GM18909 (cell line): ENCODE results near the gene MAP3K21.

Source experiments
- ATAC-seq: cut with Tn5 transposase; IDR thresholded peaks from one replicate; pipeline ENCODE4 v1.9.1; 2021; ENCODE audit warnings: mild to moderate bottlenecking; ENCODE audit not compliant: unreplicated experiment, poor library complexity

MAP3K21 gene

DNA sequence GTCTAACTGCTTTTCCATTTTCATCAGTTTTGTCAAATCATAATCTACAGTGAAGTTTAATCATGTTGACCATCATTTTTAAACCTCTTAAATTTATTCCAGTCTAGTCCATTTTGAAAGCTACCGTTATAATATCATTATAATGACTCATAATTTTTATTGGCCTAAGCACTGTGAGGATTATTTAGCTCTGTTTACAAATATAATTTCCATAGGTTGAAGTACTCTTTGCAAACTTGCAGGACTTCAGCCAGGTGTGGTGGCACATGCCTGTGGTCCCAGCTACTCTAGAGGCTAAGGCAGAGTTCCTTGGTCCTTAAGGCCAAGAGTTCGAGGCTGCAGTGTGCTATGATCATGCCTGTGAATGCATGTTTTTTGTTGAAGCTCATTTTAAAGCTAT is 54.3 kb downstream of the MAP3K21 start:
- no peak for ATAC-seq

GRCh38 chr1:233383984-233384383 is 56.5 kb downstream of the MAP3K21 start:
- ATAC-seq = no peak

DNA sequence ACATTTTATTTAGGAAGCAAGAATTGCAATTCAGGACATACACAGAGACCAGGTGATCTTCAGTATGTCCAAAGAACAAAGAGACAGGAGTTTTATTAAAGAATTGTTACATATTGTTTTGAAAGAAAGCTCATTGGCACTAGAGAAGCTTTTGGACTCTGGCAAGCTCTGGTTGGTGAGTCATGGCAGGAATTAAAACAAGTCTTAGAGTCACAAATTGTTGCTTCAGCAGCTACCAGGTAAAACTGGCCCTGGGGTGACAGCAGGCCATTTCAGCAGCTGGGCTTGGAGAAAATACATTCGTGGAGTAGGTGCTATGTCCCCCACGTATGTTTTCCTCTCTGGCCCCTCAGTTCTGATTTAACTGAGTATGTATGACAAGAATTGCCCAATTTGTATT is 58.8 kb downstream of the MAP3K21 start:
- no peak for ATAC-seq

- no peak for ATAC-seq
Measured at GRCh38 chr1:233387585-233387984, 60.1 kb downstream of the MAP3K21 start.

GRCh38 chr1:233389169-233389568 is 61.6 kb downstream of the MAP3K21 start:
- ATAC-seq = no peak

GRCh38 chr1:233389893-233390292 is 62.4 kb downstream of the MAP3K21 start:
- no peak for ATAC-seq

GRCh38 chr1:233390842-233391737 is 63.6 kb downstream of the MAP3K21 start:
- ATAC-seq = no peak

DNA sequence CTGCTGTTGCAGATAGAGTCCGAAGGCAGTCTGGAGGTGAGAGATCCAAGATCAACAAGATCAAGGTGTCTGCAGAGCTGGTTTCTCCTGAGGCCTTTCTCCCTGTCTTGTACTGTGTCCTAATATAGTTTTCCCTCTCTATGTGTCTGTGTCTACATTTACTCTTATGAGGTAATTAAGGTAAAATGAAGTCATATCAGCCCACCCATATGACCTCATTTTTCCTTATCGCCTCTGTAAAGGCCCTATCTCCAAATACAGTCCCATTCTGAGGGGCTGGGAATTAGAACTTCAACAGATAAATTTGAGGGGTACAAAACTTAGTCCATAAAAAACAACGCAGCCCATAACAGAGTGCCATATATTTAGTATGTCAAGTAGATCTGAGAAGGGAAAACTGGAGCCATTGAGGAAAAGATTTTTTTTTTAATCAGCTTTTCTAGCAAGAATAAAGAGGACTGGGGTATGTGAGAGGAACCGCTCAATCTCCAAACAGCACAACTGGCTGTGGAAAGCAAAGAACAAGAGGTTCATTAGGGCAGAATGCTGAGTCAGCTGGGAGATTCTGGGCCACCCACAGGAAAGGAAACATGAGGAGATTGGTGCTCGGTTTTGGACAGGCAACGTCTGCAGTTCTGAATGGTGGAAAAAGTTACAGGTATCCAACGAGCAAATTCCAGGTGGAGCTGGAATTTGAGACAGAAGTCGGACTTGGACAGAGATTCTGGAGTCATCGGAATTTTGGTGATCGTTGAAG is 65.7 kb downstream of the MAP3K21 start:
- no peak for ATAC-seq

DNA sequence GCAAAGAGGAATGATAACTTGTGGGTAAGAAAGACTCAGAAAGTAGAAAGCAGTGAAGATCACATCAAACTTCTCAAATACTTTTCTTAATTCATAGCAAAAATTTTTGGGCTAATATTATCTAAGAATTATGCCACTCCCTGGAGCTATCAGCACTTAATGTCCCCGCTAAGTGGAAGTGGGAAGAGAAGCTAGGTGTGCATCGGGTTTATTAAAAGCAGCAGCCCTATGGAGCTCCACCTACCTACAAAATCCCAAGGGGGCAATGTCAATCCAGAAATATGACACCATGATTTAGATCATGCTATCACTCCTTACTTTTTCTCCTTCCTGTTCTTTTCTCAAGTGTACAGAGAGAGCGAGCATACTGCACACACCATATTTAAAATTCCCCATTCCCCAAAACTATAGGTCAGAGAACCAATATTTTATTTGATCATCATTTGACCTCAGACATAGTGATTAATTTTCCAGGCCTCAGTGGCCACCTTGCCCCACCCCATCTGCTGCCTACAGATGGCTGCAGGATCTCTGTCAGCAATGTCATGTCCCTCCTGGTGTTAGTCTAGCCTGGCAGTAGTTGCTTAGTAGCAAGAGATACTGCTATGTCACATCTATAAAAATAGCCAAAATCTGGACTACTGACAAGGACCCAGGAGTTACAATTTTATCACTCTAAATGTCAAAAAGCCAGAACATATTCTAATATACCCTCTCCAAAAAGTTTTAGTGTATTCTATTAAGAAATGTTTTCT is 66.6 kb downstream of the MAP3K21 start:
- ATAC-seq = no peak

DNA sequence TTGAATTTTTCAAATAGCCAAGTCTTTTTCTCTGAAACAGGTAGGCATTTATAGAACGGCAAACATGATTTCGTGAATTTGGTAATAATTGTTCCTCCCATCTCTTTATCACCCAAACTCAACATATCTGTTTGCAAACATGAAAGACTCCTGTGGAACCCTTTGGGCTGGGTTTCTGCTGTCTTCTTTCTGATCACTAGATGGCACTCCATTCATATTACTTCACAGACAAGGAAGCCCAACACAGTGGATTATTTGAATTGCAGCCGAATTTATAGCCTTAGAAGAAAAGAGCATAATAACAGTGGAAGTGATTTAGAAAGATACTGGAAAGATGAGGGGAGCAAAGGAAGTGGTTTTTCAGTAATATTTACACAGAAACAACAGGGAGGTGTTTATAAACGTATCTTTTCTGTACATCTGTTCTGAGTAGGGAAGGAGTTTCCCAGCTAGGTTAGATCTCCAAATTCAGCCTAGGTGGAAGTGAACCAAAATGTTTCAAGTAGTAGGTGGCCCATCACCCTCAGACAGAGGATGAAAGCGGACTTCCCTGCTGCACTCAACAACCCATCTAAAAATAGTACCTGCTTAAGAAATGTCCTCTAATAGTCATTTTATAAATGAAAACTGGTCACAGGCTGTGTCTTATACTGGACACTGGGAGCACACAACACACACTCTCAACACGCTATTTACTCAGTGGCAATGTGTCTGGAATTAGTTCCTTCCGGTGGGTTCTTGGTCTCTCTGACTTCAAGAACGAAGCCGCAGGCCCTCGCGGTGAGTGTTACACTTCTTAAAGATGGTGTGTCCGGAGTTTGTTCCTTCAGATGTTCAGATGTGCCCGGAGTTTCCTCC is 67.6 kb downstream of the MAP3K21 start:
- ATAC-seq = peak; percentile 77

- ATAC-seq = no peak
Measured at GRCh38 chr1:233395863-233396646, 68.5 kb downstream of the MAP3K21 start.

- no peak for ATAC-seq
Measured at GRCh38 chr1:233406339-233406960, 78.9 kb downstream of the MAP3K21 start.

- ATAC-seq = no peak
Measured at GRCh38 chr1:233406994-233407631, 79.6 kb downstream of the MAP3K21 start.

DNA sequence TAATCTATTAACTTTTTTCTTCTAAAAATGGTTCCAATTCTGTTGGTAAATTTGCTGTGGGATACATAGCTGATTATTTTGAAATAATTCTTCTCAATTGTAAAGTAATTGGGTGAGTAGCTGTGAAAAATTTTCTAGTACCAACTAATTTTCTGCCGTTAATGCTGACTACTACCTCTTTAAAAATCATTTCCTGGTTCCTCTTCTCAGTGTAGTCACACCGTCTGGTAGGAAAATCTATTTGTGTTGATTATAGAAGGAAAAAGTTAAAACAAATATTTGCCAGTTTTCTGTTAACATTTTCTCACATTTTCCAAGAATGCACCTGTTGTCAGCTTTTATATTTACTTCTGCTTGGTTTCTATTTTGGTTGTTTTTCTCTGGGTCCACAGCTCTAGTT is 82.0 kb downstream of the MAP3K21 start:
- no peak for ATAC-seq

GRCh38 chr1:233410906-233411305 is 83.4 kb downstream of the MAP3K21 start:
- no peak for ATAC-seq

DNA sequence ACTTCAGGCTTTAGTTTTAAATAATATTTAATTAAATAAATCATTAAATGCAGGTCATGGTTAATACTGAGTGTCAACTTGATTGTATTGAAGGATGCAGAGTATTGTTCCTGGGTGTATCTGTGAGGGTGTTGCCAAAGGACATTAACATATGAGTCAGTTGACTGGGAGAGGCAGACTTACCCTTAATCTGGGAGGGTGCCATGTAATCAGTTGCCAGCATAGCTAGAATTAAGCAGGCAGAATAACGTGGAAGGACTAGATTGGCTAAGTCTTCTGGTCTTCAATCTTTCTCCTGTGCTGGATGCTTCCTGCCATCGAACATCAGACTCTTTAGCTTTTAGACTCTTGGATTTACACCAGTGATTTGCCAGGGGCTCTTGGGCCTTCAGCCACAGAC is 85.3 kb downstream of the MAP3K21 start:
- no peak for ATAC-seq

DNA sequence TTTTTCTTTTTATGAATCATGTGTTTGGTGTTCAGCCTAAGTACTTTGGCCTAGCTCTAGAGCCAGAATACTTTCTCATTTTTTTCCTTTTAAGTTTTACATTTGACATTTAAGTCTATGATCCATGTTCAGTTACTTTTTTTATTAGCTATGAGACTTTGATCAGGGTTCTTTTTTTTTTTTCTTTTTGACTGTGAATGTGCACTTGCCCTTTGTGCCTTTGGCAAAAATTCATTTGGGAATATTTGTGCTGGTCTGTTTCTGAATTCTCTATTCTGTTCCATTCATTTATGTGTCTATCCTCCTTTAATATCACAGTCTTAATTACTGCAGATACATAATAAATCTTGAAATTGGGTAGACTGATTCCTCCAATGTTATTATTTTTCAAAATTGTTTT is 93.8 kb downstream of the MAP3K21 start:
- no peak for ATAC-seq

- ATAC-seq = no peak
Measured at GRCh38 chr1:233424779-233425178, 97.3 kb downstream of the MAP3K21 start.
